GM12873 (cell line): ENCODE results near the gene MRPL38.

ENCODE experiments used
- CTCF ChIP-seq: IDR thresholded peaks from 2 replicates; pipeline ENCODE4 v1.5.1; 2012; ENCODE audit warnings: low read depth, mild to moderate bottlenecking, moderate library complexity, low read length, control low read depth; ENCODE audit not compliant: insufficient read depth; ENCODE audit errors: missing control alignments

The MRPL38 gene

DNA sequence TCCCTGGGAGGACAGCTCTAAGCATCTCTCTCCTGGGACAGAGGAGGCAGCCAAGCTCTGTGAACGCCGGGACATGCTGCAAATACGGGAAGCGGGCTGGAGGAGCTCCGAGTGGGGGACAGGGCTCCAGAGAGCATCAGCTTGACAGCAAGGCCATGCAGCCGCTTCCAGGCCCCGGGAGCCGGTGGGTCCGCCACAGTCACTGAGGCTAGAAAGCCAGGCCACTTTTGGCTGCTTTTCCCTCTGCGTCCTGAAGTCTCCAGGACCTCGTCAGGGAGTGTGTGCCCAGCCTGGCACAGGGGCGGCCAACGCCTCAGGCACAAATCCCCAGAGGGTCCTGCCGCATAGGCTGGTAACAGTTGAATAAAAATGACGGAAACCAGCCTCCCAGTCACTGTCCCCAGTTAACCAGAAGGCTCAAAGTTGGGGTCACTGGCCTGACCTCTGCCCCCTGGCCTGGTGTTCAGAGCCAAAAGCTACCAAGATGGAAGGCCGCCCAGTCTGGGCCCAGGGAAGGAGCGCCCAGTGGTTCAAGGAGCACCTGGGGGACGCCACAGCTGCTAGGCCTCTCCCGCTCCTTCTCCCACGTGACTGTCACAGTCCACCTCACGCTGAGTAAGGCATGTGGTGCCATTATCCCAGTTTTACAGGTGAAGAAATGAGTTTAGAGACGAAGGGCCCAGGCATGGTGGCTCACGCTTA, 4.8 kb downstream of the MRPL38 start:
- TF ChIP-seq CTCF = no peak

DNA sequence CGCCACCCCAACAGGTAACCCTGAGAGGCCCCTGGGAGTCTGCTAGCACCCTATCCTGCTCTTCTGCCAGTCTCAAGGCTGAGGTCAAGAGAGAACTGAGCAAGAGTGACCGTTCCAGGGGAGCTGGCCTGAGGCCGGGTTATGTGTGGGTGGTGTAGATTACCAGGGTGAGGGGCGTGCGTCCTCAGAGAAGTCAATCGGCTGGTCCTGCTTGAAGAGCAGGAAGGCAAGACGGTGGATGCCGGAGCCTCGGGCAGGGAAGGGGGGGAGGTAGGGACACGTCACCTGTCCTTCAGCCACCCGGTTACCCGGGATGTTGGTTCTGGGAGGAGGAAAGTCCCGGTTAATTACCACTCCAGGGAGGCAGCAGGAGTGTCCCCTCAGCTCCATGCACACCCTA, 5.3 kb downstream of the MRPL38 start:
- no peak for TF ChIP-seq CTCF

DNA sequence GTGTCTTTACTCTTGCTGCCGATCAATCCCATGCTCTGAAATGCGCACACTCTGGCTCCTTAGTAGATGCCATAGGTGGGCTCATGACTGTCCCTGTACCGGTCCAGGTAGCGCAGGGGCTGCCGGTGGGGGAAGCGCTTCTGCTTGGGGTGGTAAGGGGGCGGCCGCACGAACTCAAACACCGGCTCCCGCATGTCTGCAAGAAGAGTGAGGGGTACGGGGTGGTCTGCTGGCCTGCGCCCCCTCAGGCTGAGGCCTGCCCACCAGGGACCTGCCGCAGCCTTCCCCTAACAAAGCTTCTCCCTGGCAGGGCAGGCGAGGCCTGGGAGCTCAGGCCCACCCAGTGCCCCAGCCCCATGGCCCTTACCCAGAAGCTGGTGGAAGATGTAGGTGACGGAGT, 5.9 kb downstream of the MRPL38 start:
- no peak for TF ChIP-seq CTCF

- TF ChIP-seq CTCF = no peak
Observed at GRCh38 chr17:75898065-75898464, 6.6 kb downstream of the MRPL38 start.

GRCh38 chr17:75897160-75898019, 7.3 kb downstream of the MRPL38 start:
- TF ChIP-seq CTCF = no peak

DNA sequence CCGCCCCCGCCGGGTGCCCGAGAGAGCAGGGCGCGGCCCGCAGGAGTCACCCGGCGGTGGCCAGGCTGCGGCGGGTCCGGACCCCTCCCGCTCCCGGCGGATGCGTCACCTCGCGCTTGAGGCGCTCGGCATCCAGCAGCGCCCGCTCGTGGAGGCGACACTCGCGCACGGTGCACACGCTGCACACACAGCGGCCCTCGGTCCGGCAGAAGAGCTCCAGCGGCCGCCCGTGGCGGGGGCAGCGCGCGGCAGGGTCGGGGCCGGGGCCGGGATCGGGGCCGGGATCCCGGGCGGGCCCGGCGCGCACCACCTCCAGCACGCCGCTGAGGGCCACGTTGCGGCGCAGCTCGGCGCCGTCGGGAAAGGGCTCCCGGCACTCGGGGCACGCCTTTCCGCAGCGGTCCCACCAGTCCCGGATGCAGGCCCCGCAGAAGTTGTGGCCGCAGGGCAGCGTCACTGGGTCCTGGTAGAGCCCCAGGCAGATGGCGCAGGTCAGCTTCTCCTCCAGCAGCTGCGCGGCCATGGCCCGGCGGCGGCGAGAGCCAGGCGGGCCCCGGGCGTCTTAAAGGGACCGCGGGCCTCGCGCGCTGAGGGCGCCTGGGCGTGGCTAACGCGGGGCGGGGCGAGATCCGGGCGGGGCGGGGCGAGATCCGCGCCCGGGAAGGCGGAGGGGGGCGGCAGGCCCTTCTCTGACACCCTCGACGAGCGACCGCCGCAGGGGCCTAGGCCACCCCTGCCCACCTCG, 8.1 kb downstream of the MRPL38 start, which contains the start of gene TRIM65:
Gene TRIM65 (minus strand): TSS at position 537 of the 745 bp plus-strand sequence. CDS start 14 bp downstream, at position 523.
- peak; percentile 37 for TF ChIP-seq CTCF
